Parathyroid adenoma (tissue), 2 donors: Measurements from ENCODE around the gene COX8A.

Experiments
- H2AFZ ChIP-seq: fragments of 300-600 bp; sonication (generic); one replicate; pipeline ENCODE4 v1.7.0; 2017; ENCODE audit warnings: antibody characterized with exemption, mild to moderate bottlenecking
- H3K27ac ChIP-seq: fragments of 300-600 bp; sonication (generic); one replicate; pipeline ENCODE4 v1.7.0; 2017
- H3K27me3 ChIP-seq: fragments of 300-600 bp; sonication (generic); one replicate; pipeline ENCODE4 v1.7.0; 2017; ENCODE audit warnings: low read length; ENCODE audit not compliant: control insufficient read depth, insufficient read depth
- H3K36me3 ChIP-seq: fragments of 300-600 bp; sonication (generic); one replicate; pipeline ENCODE4 v1.7.0; 2017; ENCODE audit warnings: low read length; ENCODE audit not compliant: control insufficient read depth, insufficient read depth
- H3K4me1 ChIP-seq: fragments of 300-600 bp; sonication (generic); one replicate; pipeline ENCODE4 v1.7.0; 2017; ENCODE audit warnings: control low read depth
- H3K4me2 ChIP-seq: fragments of 300-600 bp; sonication (generic); one replicate; pipeline ENCODE4 v1.7.0; 2017; ENCODE audit warnings: low read length
- H3K4me3 ChIP-seq: fragments of 300-600 bp; sonication (generic); one replicate; pipeline ENCODE4 v1.7.0; 2017; ENCODE audit warnings: low read depth, low read length
- H3K79me2 ChIP-seq: fragments of 300-600 bp; sonication (generic); one replicate; pipeline ENCODE4 v1.7.0; 2017; ENCODE audit warnings: control low read depth
- H3K9ac ChIP-seq: fragments of 300-600 bp; sonication (generic); one replicate; pipeline ENCODE4 v1.7.0; 2017; ENCODE audit warnings: mild to moderate bottlenecking
- H3K9me3 ChIP-seq: fragments of 300-600 bp; sonication (generic); one replicate; pipeline ENCODE4 v1.7.0; 2017; ENCODE audit warnings: low read length; ENCODE audit not compliant: control insufficient read depth
- CTCF ChIP-seq: fragments of 300-600 bp; sonication (generic); IDR thresholded peaks from one replicate; pipeline ENCODE4 v1.7.0; 2017; ENCODE audit warnings: antibody characterized with exemption, mild to moderate bottlenecking
- donor health status: primary hyperparathyroidism.

Gene COX8A

GRCh38 chr11:63933459-63933858, 41.0 kb upstream of the COX8A start:
- no peaks in the 10 kb centered on the region for H3K36me3 ChIP-seq
- no peak for TF ChIP-seq CTCF
- no peak overlapping the region for H3K4me2 ChIP-seq
- H3K9ac ChIP-seq = no peak overlapping the region
- H3K79me2 ChIP-seq = no peaks in the 10 kb centered on the region
- H3K27me3 ChIP-seq = no peaks in the 10 kb centered on the region
- H2AFZ ChIP-seq = no peak overlapping the region
- no peak overlapping the region for H3K4me3 ChIP-seq
- H3K27ac ChIP-seq = no peak overlapping the region
- no peaks in the 10 kb centered on the region for H3K4me1 ChIP-seq
- no peaks in the 10 kb centered on the region for H3K9me3 ChIP-seq

GRCh38 chr11:63937713-63938478, 36.5 kb upstream of the COX8A start:
- Histone ChIP-seq H3K9ac (no peak overlapping the region), H3K4me2 (peak overlapping the region; percentile 82)
- TF ChIP-seq CTCF = no peak

GRCh38 chr11:63938479-63939396, 35.7 kb upstream of the COX8A start, which contains the start of gene NAA40:
Gene NAA40, plus strand, starts transcription at chr11:63939002. Its CDS starts 95 bp downstream, at chr11:63939097.
- Histone ChIP-seq H3K4me3 (peak within 1 kb of the TSS; percentile 62), H3K9me3 (no peaks in the 10 kb centered on the region), H3K79me2 (peaks cover 3% of the 10 kb centered on the region), H2AFZ (peak within 1 kb of the TSS; percentile 79), H3K9ac (peak within 1 kb of the TSS; percentile 37), H3K27ac (peak within 1 kb of the TSS; percentile 58), H3K4me2 (peak within 1 kb of the TSS; percentile 82), H3K36me3 (no peaks in the 10 kb centered on the region), H3K4me1 (peaks cover 3% of the 10 kb centered on the region), H3K27me3 (no peaks in the 10 kb centered on the region)
- TF ChIP-seq CTCF = no peak

More at GRCh38 chr11:63937713-63938478, 36.5 kb upstream of the COX8A start:
- H2AFZ ChIP-seq = peak overlapping the region; percentile 79
- peak overlapping the region; percentile 58 for H3K27ac ChIP-seq
- H3K4me3 ChIP-seq = peak overlapping the region; percentile 49
- H3K27me3 ChIP-seq = no peaks in the 10 kb centered on the region
- no peaks in the 10 kb centered on the region for H3K79me2 ChIP-seq
- H3K4me1 ChIP-seq = peaks cover 3% of the 10 kb centered on the region
- no peaks in the 10 kb centered on the region for H3K36me3 ChIP-seq
- H3K9me3 ChIP-seq = no peaks in the 10 kb centered on the region

GRCh38 chr11:63939397-63939891, 35.0 kb upstream of the COX8A start:
- no peak for TF ChIP-seq CTCF

More at GRCh38 chr11:63939397-63939891, 35.0 kb upstream of the COX8A start:
- no peaks in the 10 kb centered on the region for H3K27me3 ChIP-seq
- peaks cover 3% of the 10 kb centered on the region for H3K4me1 ChIP-seq
- H3K4me3 ChIP-seq = peak overlapping the region; percentile 62
- H3K9ac ChIP-seq = peak overlapping the region; percentile 37
- peaks cover 3% of the 10 kb centered on the region for H3K79me2 ChIP-seq
- peak overlapping the region; percentile 56 for H3K27ac ChIP-seq
- H3K4me2 ChIP-seq = peak overlapping the region; percentile 82
- H3K36me3 ChIP-seq = no peaks in the 10 kb centered on the region
- peak overlapping the region; percentile 53 for H2AFZ ChIP-seq
- no peaks in the 10 kb centered on the region for H3K9me3 ChIP-seq
